Peyer's patch (tissue), 4 donors: Measurements from ENCODE around the gene CNTN4. TPM values are rescaled to one million over a fixed set of nuclear protein-coding genes. Genes with fewer than 3 reads are reported as not detected.

Experiments
- DNase-seq, 3 donors: peaks; one replicate each; pipeline ENCODE4 v3.0.0-alpha.2; 2017 to 2019
- H3K27ac ChIP-seq, 4 donors: fragments of 200-600 bp; sonication (generic); one replicate each; pipeline ENCODE4 v1.5.1; 2016 to 2019
- H3K27me3 ChIP-seq, 2 donors: fragments of 200-600 bp; sonication (generic); one replicate each; pipeline ENCODE4 v1.5.1; 2019
- H3K36me3 ChIP-seq, 3 donors: fragments of 200-600 bp; sonication (generic); one replicate each; pipeline ENCODE4 v1.5.1; 2016 to 2019
- H3K4me1 ChIP-seq, 4 donors: fragments of 200-600 bp; sonication (generic); one replicate each; pipeline ENCODE4 v1.5.1; 2016 to 2019
- H3K4me3 ChIP-seq, 4 donors: fragments of 200-600 bp; sonication (generic); 1 replicate in 3 of 4; 2 replicates in 1 of 4; pipeline ENCODE4 v1.5.1; 2016 to 2019; ENCODE audit warnings: mild to moderate bottlenecking in 1 of 4
- H3K9me3 ChIP-seq, 4 donors: fragments of 200-600 bp; sonication (generic); one replicate each; pipeline ENCODE4 v1.5.1; 2016 to 2019; ENCODE audit warnings: mild to moderate bottlenecking in 1 of 4
- CTCF ChIP-seq, 6 experiments: fragments of 450-650 bp in 4 of 6; fragments of 200-600 bp in 2 of 6; sonication (generic) in 1 of 6; IDR thresholded peaks; one replicate each; pipeline ENCODE4 v1.5.1; 2017 to 2019; ENCODE audit warnings: antibody characterized with exemption in 6 of 6, mild to moderate bottlenecking in 3 of 6, moderate library complexity in 1 of 6
- POLR2A ChIP-seq, 2 donors: fragments of 450-650 bp; IDR thresholded peaks; one replicate each; pipeline ENCODE4 v1.5.1; 2017; ENCODE audit warnings: antibody characterized with exemption in 2 of 2, mild to moderate bottlenecking in 2 of 2, moderate library complexity in 2 of 2
- total RNA-seq, 4 donors: library from RNA; depleted of rRNA; stranded (reverse); fragments of >200 nt; gene quantifications; one replicate each; pipeline ENCODE4 v1.1.0, GENCODE V29; 2016

CNTN4 gene
- total RNA-seq, 4 donors from 2014 or later = 5.4 to 31.1 (median 19.9) TPM

- Histone ChIP-seq H3K4me3 (no peak overlapping the region), H3K27me3 (no peaks in the 10 kb centered on the region), H3K9me3 (no peaks in the 10 kb centered on the region), H3K36me3 (no peaks in the 10 kb centered on the region), H3K4me1 (no peaks in the 10 kb centered on the region), H3K27ac (no peak overlapping the region)
- no peak for TF ChIP-seq POLR2A (IDR thresholded peaks at IDR 0.05)
- no peak for TF ChIP-seq CTCF (IDR thresholded peaks at IDR 0.05)
- no peak for DNase-seq
Measured at GRCh38 chr3:2206536-2206935, 107.9 kb downstream of the CNTN4 start.

GRCh38 chr3:2211568-2211967, 112.9 kb downstream of the CNTN4 start:
- no peaks in the 10 kb centered on the region for H3K36me3 ChIP-seq
- H3K27me3 ChIP-seq = no peaks in the 10 kb centered on the region
- no peak for TF ChIP-seq POLR2A (IDR thresholded peaks at IDR 0.05)
- TF ChIP-seq CTCF (IDR thresholded peaks at IDR 0.05) = no peak
- H3K4me1 ChIP-seq = no peaks in the 10 kb centered on the region
- no peak for DNase-seq
- no peaks in the 10 kb centered on the region for H3K9me3 ChIP-seq
- no peak overlapping the region for H3K4me3 ChIP-seq
- H3K27ac ChIP-seq = no peak overlapping the region

GRCh38 chr3:2212206-2212605, 113.5 kb downstream of the CNTN4 start:
- DNase-seq = no peak
- no peaks in the 10 kb centered on the region for H3K27me3 ChIP-seq
- no peak overlapping the region for H3K27ac ChIP-seq
- no peaks in the 10 kb centered on the region for H3K9me3 ChIP-seq
- no peaks in the 10 kb centered on the region for H3K36me3 ChIP-seq
- TF ChIP-seq POLR2A (IDR thresholded peaks at IDR 0.05) = no peak
- TF ChIP-seq CTCF (IDR thresholded peaks at IDR 0.05) = no peak
- H3K4me3 ChIP-seq = no peak overlapping the region
- no peaks in the 10 kb centered on the region for H3K4me1 ChIP-seq

- Histone ChIP-seq H3K4me1 (no peaks in the 10 kb centered on the region), H3K27me3 (no peaks in the 10 kb centered on the region), H3K9me3 (no peaks in the 10 kb centered on the region), H3K36me3 (no peaks in the 10 kb centered on the region), H3K4me3 (no peak overlapping the region), H3K27ac (no peak overlapping the region)
- no peak for DNase-seq
- TF ChIP-seq CTCF (IDR thresholded peaks at IDR 0.05) (no peak), POLR2A (IDR thresholded peaks at IDR 0.05) (no peak)
Measured at GRCh38 chr3:2218375-2218774, 119.7 kb downstream of the CNTN4 start.

- Histone ChIP-seq H3K36me3 (no peaks in the 10 kb centered on the region), H3K27me3 (no peaks in the 10 kb centered on the region), H3K27ac (no peak overlapping the region), H3K4me1 (no peaks in the 10 kb centered on the region), H3K4me3 (no peak overlapping the region), H3K9me3 (no peaks in the 10 kb centered on the region)
- no peak for DNase-seq
- no peak for TF ChIP-seq CTCF (IDR thresholded peaks at IDR 0.05)
- TF ChIP-seq POLR2A (IDR thresholded peaks at IDR 0.05) = no peak
Measured at GRCh38 chr3:2218816-2219215, 120.2 kb downstream of the CNTN4 start.

GRCh38 chr3:2236203-2236602, 137.5 kb downstream of the CNTN4 start:
- H3K27ac ChIP-seq = no peak overlapping the region
- no peak overlapping the region for H3K4me3 ChIP-seq

More at GRCh38 chr3:2236203-2236602, 137.5 kb downstream of the CNTN4 start:
- H3K27me3 ChIP-seq = no peaks in the 10 kb centered on the region
- no peak for DNase-seq
- no peak for TF ChIP-seq CTCF (IDR thresholded peaks at IDR 0.05)
- no peak for TF ChIP-seq POLR2A (IDR thresholded peaks at IDR 0.05)
- no peaks in the 10 kb centered on the region for H3K9me3 ChIP-seq
- H3K36me3 ChIP-seq = no peaks in the 10 kb centered on the region
- H3K4me1 ChIP-seq = no peaks in the 10 kb centered on the region
